C4-2B (cell line): ENCODE measurements around the gene RAVER2.
"Not testable (repeated sequence)": the region's sequence is repeated elsewhere in the genome, so short reads cannot be mapped to it uniquely, and the experiment has no call there.

ENCODE experiments used
- H3K27ac ChIP-seq: fragments of 450-650 bp; 2 replicates; pipeline ENCODE4 v1.5.1; 2017
- CTCF ChIP-seq: fragments of 450-650 bp; conservative IDR thresholded peaks from 2 replicates; pipeline ENCODE4 v1.5.1; 2017; ENCODE audit warnings: mild to moderate bottlenecking
- ZFX ChIP-seq: fragments of 450-650 bp; IDR thresholded peaks from 2 replicates; pipeline ENCODE4 v1.6.1; 2017

RAVER2 gene

GRCh38 chr1:64790832-64791487 is 46.1 kb downstream of the RAVER2 start:
- no peak for TF ChIP-seq ZFX
- TF ChIP-seq CTCF: no peak

GRCh38 chr1:64798872-64799271 is 54.0 kb downstream of the RAVER2 start:
- H3K27ac ChIP-seq: no peak overlapping the region
- no peak for TF ChIP-seq CTCF
- TF ChIP-seq ZFX: no peak

More at GRCh38 chr1:64790832-64791487, 46.1 kb downstream of the RAVER2 start:
- H3K27ac ChIP-seq: no peak overlapping the region

- no peak overlapping the region for H3K27ac ChIP-seq
- TF ChIP-seq CTCF (no peak), ZFX (no peak)
Observed at GRCh38 chr1:64801851-64802523, 57.1 kb downstream of the RAVER2 start.

GRCh38 chr1:64809309-64809708 is 64.4 kb downstream of the RAVER2 start:
- no peak for TF ChIP-seq CTCF
- TF ChIP-seq ZFX: no peak
- H3K27ac ChIP-seq: no peak overlapping the region

GRCh38 chr1:64810001-64810400 is 65.1 kb downstream of the RAVER2 start:
- TF ChIP-seq ZFX: no peak
- no peak for TF ChIP-seq CTCF
- H3K27ac ChIP-seq: no peak overlapping the region

GRCh38 chr1:64811131-64811530 is 66.3 kb downstream of the RAVER2 start:
- no peak overlapping the region for H3K27ac ChIP-seq
- no peak for TF ChIP-seq CTCF

GRCh38 chr1:64814427-64814826 is 69.6 kb downstream of the RAVER2 start:
- TF ChIP-seq ZFX (no peak), CTCF (no peak)
- H3K27ac ChIP-seq: no peak overlapping the region

GRCh38 chr1:64817364-64817763 is 72.5 kb downstream of the RAVER2 start:
- not testable (repeated sequence) for H3K27ac ChIP-seq

GRCh38 chr1:64820572-64820971 is 75.7 kb downstream of the RAVER2 start:
- not testable (repeated sequence) for H3K27ac ChIP-seq
